Left hindlimb (tissue), 1 donor: ENCODE data around the gene COPZ1.
A peak's percentile ranks its signal among the peaks of the same experiment; 100 is the strongest.

Experiments
- DNase-seq: peaks from one replicate; pipeline ENCODE4 v3.0.0-alpha.2; 2018

COPZ1 gene

DNA sequence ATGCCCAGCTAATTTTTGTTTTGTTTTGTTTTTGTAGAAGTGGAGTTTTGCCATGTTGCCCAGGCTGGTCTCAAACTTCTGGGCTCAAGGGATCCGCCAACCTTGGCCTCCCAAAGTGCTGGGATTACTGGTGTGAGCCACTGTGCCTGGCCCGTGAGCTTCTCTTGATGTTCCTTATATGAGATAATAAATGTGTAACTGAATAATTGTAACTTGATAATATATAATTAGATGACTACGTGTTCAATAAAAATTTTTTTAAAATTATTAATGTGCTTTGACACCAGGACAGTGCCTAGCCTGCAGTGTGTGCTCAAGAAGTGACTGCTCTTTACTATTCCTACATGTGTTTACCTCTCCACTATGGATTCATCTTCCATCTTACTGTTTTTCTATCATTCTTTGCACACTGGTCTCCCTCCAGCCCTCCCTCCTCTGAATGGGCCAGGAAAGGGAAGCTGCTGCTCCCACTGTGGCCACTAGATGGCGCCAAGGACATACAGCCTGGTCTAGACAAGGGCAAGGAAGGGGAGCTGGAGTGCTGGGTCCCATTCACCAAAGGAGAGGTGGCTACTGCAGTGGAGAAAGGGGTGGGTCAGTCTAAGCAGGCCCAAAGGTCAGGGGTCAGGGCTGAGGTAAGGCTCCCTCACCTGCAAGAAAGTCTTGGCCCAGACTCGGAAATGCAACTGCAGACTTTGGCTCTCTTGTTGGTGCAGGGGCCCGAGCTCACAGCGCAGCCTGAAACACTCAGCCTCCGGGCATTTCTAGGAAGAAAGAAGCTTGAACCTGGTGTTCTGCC is 74.3 kb downstream of the COPZ1 start:
- DNase-seq: peak; percentile 91

- no peak for DNase-seq
Measured at GRCh38 chr12:54401119-54401518, 76.2 kb downstream of the COPZ1 start.
